GM21381 (cell line): ENCODE measurements around the gene LIPE.

Source experiments
- ATAC-seq: cut with Tn5 transposase; IDR thresholded peaks from one replicate; pipeline ENCODE4 v1.9.1; 2021; ENCODE audit warnings: mild to moderate bottlenecking, moderate library complexity; ENCODE audit not compliant: unreplicated experiment

LIPE gene

DNA sequence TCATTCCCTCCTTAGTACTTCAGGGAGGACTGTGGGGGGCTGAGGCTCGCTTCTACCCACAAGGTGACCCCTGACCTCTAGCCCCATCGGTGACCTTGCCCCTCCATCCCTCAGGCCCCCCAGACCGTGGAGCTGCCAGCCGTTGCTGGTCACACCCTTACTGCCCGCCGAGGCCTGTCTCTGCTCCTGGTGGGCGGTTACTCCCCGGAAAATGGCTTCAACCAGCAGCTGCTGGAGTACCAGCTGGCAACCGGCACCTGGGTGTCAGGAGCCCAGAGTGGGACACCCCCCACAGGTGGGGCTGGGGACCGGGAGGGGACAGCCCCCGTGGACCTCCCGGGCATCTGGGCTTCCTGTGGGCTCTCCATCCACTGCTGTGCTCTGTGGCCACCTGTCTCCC lies 69.9 kb downstream of the LIPE start:
- no peak for ATAC-seq

DNA sequence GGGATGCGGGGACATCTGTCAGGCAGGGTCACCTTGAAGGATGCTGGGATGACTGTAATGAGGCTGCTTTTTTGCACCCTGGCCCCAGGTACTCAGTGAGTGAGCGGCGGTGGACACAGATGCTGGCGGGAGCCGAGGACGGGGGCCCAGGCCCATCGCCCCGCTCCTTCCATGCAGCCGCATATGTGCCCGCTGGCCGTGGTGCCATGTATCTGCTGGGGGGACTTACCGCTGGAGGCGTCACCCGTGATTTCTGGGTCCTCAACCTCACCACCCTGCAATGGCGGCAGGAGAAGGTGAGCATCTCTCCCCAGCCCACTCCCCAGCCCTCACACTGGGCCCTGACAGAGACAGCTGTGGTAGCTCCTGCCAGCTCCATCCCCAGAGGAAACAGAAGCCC lies 70.5 kb downstream of the LIPE start:
- no peak for ATAC-seq

DNA sequence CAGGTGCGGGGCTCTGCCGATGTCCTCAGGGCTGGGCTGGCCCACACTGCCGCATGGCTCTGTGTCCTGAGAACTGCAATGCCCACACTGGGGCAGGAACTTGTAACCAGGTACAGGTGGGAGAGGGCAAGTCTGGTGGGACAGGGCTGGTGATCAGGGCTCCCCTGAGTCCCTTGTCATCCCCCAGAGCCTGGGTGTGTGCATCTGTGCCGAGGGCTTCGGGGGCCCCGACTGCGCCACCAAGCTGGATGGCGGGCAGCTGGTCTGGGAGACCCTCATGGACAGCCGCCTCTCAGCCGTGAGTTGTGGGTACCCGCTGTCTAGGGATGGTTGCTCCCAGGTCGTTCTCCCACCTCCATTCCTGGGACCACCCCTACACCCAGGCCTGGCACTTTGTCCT lies 71.3 kb downstream of the LIPE start:
- no peak for ATAC-seq

DNA sequence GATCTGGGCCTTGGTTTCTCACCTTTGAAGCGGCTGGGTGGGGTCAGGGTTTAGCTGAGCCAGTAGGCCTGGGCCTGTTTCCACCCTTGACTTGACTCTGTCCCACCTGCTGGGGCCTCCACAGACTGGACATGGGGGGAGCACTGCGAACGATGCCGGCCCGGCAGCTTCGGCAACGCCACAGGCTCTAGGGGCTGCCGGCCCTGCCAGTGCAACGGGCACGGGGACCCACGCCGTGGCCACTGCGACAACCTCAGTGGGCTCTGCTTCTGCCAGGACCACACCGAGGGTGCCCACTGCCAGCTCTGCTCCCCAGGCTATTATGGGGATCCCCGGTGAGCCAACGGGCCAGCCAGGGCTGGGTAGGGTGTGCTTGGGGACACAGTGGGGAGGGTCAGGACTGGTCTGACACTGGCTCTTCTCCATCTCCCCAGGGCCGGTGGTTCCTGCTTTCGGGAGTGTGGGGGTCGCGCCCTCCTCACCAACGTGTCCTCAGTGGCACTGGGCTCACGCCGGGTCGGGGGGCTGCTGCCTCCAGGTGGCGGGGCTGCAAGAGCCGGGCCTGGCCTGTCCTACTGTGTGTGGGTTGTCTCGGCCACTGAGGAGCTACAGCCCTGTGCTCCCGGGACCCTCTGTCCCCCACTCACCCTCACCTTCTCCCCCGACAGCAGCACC lies 73.7 kb downstream of the LIPE start:
- ATAC-seq, result no peak

DNA sequence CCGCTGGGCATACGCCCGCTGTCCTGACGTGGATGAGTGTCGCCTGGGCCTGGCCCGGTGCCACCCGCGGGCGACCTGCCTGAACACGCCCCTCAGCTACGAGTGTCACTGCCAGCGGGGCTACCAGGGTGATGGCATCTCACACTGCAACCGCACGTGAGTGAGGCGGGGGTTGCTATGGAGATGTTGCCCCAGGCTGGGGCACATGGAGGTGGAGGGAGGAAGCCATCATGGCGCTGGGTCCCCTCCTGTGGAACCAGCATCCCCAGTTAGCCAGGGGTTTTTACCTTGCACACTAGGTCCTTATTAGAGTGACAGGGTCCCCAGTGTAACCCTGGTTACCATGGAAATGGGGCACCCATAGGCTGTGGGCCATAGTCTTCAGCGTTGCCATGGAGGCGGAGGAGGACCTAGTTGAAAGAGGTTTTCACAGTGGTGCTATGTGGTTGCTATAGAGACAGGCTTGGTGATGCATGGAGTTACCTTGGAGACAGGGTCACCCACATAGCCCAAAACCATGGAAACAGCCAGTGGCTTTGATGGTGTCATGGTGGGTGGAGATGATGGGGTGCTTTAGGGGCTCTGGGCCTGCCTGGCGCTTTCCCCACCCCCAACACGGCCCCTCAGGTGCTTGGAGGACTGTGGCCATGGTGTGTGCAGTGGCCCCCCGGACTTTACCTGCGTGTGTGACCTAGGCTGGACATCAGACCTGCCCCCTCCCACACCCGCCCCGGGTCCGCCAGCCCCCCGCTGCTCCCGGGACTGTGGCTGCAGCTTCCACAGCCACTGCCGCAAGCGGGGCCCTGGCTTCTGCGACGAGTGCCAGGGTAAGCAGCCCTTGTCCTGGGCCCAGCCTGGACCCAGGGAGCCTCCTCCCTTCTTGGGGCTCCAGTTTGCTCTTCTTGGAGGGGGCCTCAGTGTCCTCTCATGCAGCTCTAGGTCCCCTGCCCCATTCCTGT lies 74.6 kb downstream of the LIPE start:
- no peak for ATAC-seq
